K562 (cell line): ENCODE results near the gene ACTN3. TPM values are rescaled to one million over a fixed set of nuclear protein-coding genes. Genes with fewer than 3 reads are reported as not detected.

Source experiments
- CEBPB ChIP-seq: fragments of 450-650 bp; IDR thresholded peaks from 2 replicates; pipeline ENCODE4 v1.6.1; 2016; ENCODE audit warnings: missing genetic modification characterization, missing compliant biosample characterization
- FOXA3 ChIP-seq, 2 experiments: fragments of 450-650 bp in 1 of 2; sonication (generic) in 1 of 2; formaldehyde crosslinking; IDR thresholded peaks in 1 of 2; conservative IDR thresholded peaks in 1 of 2; 2 replicates each; pipeline versions ENCODE4 v1.4.0 to v1.8.0; 2020 to 2022; ENCODE audit warnings: mild to moderate bottlenecking in 2 of 2, missing genetic modification reagents in 1 of 2
- HINFP ChIP-seq: fragments of 450-650 bp; conservative IDR thresholded peaks from 2 replicates; pipeline ENCODE4 v1.6.1; 2016; ENCODE audit warnings: missing genetic modification characterization, low read depth, mild to moderate bottlenecking, control low read depth, missing compliant biosample characterization
- IRF1 ChIP-seq: sonication (generic); formaldehyde crosslinking; IDR thresholded peaks from 2 replicates; pipeline ENCODE4 v1.8.0; 2022; ENCODE audit warnings: missing genetic modification reagents, mild to moderate bottlenecking, borderline replicate concordance
- KAT8 ChIP-seq: fragments of 450-650 bp; IDR thresholded peaks from 2 replicates; pipeline ENCODE4 v1.6.1; 2016; ENCODE audit warnings: low read depth, mild to moderate bottlenecking
- NFE2 ChIP-seq: IDR thresholded peaks from 2 replicates; pipeline ENCODE4 v1.6.1; 2014; ENCODE audit warnings: antibody characterized with exemption, low read depth
- PCBP1 ChIP-seq: fragments of 200-400 bp; formaldehyde crosslinking; IDR thresholded peaks from 2 replicates; pipeline ENCODE4 v1.6.1; 2018; ENCODE audit warnings: mild to moderate bottlenecking, low read depth, low read length; ENCODE audit not compliant: poor library complexity, severe bottlenecking
- RREB1 ChIP-seq: fragments of 250-450 bp; sonication (Bioruptor Pico); IDR thresholded peaks from 2 replicates; pipeline ENCODE4 v1.4.0; 2020
- UBTF ChIP-seq, 2 experiments: IDR thresholded peaks; 2 replicates each; pipeline ENCODE4 v1.6.1; 2012; ENCODE audit warnings: improper control_type of control experiment in 2 of 2, low read depth in 2 of 2, low read length in 2 of 2, borderline replicate concordance in 1 of 2
- WHSC1 ChIP-seq: IDR thresholded peaks from one replicate; pipeline ENCODE4 v1.6.1; 2012; ENCODE audit warnings: low read length, control low read depth, inconsistent platforms
- ZFX ChIP-seq: sonication (generic); formaldehyde crosslinking; IDR thresholded peaks from 2 replicates; pipeline ENCODE4 v1.8.0; 2022; ENCODE audit warnings: mild to moderate bottlenecking, missing genetic modification reagents, moderate library complexity
- ZNF253 ChIP-seq: fragments of 250-450 bp; sonication (Bioruptor Pico); conservative IDR thresholded peaks from 2 replicates; pipeline ENCODE4 v1.6.1; 2021; ENCODE audit warnings: mild to moderate bottlenecking
- ZNF277 ChIP-seq: fragments of 250-450 bp; sonication (Bioruptor Pico); IDR thresholded peaks from 2 replicates; pipeline ENCODE4 v1.8.0; 2022; ENCODE audit warnings: inconsistent platforms, mild to moderate bottlenecking, moderate library complexity, borderline replicate concordance
- ZNF41 ChIP-seq: fragments of 250-450 bp; sonication (Bioruptor Pico); conservative IDR thresholded peaks from 2 replicates; pipeline ENCODE4 v1.4.0; 2020; ENCODE audit warnings: mild to moderate bottlenecking
- polyA plus RNA-seq, 8 experiments: library from polyadenylated mRNA; depleted of rRNA in 4 of 8; stranded (reverse) in 5 of 8; unstranded in 3 of 8; fragments of >200 nt; fragmentation: Nextera tagmentation in 2 of 8; fragmentation: Illumina TruSeq in 1 of 8; extraction: Ambion mirVana in 2 of 8; extraction: Trizol in 1 of 8; gene quantifications; 2 replicates each; pipeline versions ENCODE4 v1.2.1 to v1.2.3, GENCODE V29; 2011 to 2014; ENCODE audit warnings: inconsistent platforms in 1 of 8, missing spikeins in 1 of 8
- total RNA-seq, 7 experiments: library from RNA; depleted of rRNA in 6 of 7; stranded (reverse); fragments of >200 nt in 6 of 7; fragmentation: Illumina TruSeq in 2 of 7; extraction: Trizol in 2 of 7; gene quantifications; 2 replicates each; pipeline versions ENCODE4 v1.2.1 to v1.2.3, GENCODE V29; 2011 to 2021; ENCODE audit warnings: low replicate concordance in 1 of 7

Gene ACTN3
- total and polyA plus RNA-seq, 9 of the 15 experiments (the other 6 are each of a cell fraction or from before 2014, with no cell fraction given) = not detected

- TF ChIP-seq RREB1 (no peak), NFE2 (no peak), ZNF41 (CRISPR knock-in tag) (no peak), ZNF253 (no peak), ZFX (peak; percentile 61), CEBPB (peak; percentile 90), FOXA3 (CRISPR knock-in tag; conservative IDR thresholded peaks at IDR 0.05 in 1 of 2, IDR thresholded peaks at IDR 0.05 in 1 of 2) (peak in 1 of 2 experiments; percentile 77; a peak in 1 of 4 replicates), ZNF277 (CRISPR knock-in tag) (no peak), PCBP1 (peak; percentile 30), KAT8 (no peak), UBTF (IDR thresholded peaks at IDR 0.05; ENCODE audit: borderline replicate concordance in 1 of 2, low read depth in 2 of 2, low read length in 2 of 2) (no peak), IRF1 (CRISPR knock-in tag) (0 out of 2 replicates have a peak, but pooled peaks have one; percentile 29), WHSC1 (no peak), HINFP (tag) (no peak)
Observed at GRCh38 chr11:66559142-66559865, 12.6 kb downstream of the ACTN3 start (continued).
